HepG2 (cell line): ENCODE measurements around the gene WDR47. TPM values are rescaled to one million over a fixed set of nuclear protein-coding genes. Genes with fewer than 3 reads are reported as not detected.

ENCODE experiments used
- ARNT ChIP-seq: fragments of 450-650 bp; IDR thresholded peaks from 2 replicates; pipeline ENCODE4 v1.6.1; 2017
- ATF1 ChIP-seq: IDR thresholded peaks from 2 replicates; pipeline ENCODE4 v1.6.1; 2016; ENCODE audit warnings: mild to moderate bottlenecking, control low read depth
- CENPX ChIP-seq: sonication (generic); formaldehyde crosslinking; IDR thresholded peaks from 2 replicates; pipeline ENCODE4 v1.9.0; 2021; ENCODE audit warnings: mild to moderate bottlenecking, missing genetic modification reagents, moderate library complexity
- NAIF1 ChIP-seq: sonication (generic); formaldehyde crosslinking; IDR thresholded peaks from 2 replicates; pipeline ENCODE4 v1.5.0; 2020; ENCODE audit warnings: mild to moderate bottlenecking, missing genetic modification reagents, borderline replicate concordance
- PBX2 ChIP-seq: IDR thresholded peaks from 2 replicates; pipeline ENCODE4 v1.6.1; 2016; ENCODE audit warnings: control low read depth
- PRDM15 ChIP-seq: sonication (generic); formaldehyde crosslinking; IDR thresholded peaks from 2 replicates; pipeline ENCODE4 v1.4.0; 2020; ENCODE audit warnings: missing genetic modification reagents
- PRMT3 ChIP-seq: sonication (generic); formaldehyde crosslinking; IDR thresholded peaks from 2 replicates; pipeline ENCODE4 v1.8.1; 2022; ENCODE audit warnings: low read depth, mild to moderate bottlenecking, moderate library complexity, missing genetic modification reagents, borderline replicate concordance
- TRIM24 ChIP-seq: sonication (generic); formaldehyde crosslinking; IDR thresholded peaks from 2 replicates; pipeline ENCODE4 v1.8.0; 2022; ENCODE audit warnings: mild to moderate bottlenecking, missing genetic modification reagents
- ZNF281 ChIP-seq: sonication (generic); formaldehyde crosslinking; IDR thresholded peaks from 2 replicates; pipeline ENCODE4 v1.4.0; 2020; ENCODE audit warnings: missing genetic modification reagents, borderline replicate concordance
- ZNF598 ChIP-seq: sonication (generic); formaldehyde crosslinking; IDR thresholded peaks from 2 replicates; pipeline ENCODE4 v1.5.1; 2020; ENCODE audit warnings: mild to moderate bottlenecking, missing genetic modification reagents, borderline replicate concordance
- ZNF800 ChIP-seq: sonication (generic); formaldehyde crosslinking; IDR thresholded peaks from 2 replicates; pipeline ENCODE4 v1.4.0; 2020; ENCODE audit warnings: missing genetic modification reagents
- polyA plus RNA-seq, 8 experiments: library from polyadenylated mRNA; depleted of rRNA in 3 of 8; stranded (reverse) in 7 of 8; unstranded in 1 of 8; fragments of >200 nt; fragmentation: Illumina TruSeq in 4 of 8; extraction: Trizol in 4 of 8; gene quantifications; 2 replicates each; pipeline versions ENCODE4 v1.2.1 to v1.2.3, GENCODE V29; 2011 to 2016; ENCODE audit warnings: low read depth in 4 of 8, missing spikeins in 1 of 8, mixed read lengths in 1 of 8; ENCODE audit not compliant: insufficient read depth in 1 of 8
- total RNA-seq, 5 experiments: library from RNA; depleted of rRNA; stranded (reverse); fragments of >200 nt; fragmentation: Illumina TruSeq; extraction: Trizol; gene quantifications; 2 replicates each; pipeline ENCODE4 v1.2.3, GENCODE V29; 2016; ENCODE audit warnings: low read depth in 1 of 5
- TF ChIP-seq, protein P1 (sequence below): sonication (generic); formaldehyde crosslinking; conservative IDR thresholded peaks from 2 replicates; pipeline ENCODE4 v1.8.0; 2022; ENCODE audit warnings: missing genetic modification reagents
- TF ChIP-seq, protein P2 (sequence below): sonication (generic); formaldehyde crosslinking; IDR thresholded peaks from 2 replicates; pipeline ENCODE4 v1.4.0; 2020; ENCODE audit warnings: mild to moderate bottlenecking, missing genetic modification reagents
- TF ChIP-seq, protein P3 (sequence below): sonication (generic); formaldehyde crosslinking; IDR thresholded peaks from 2 replicates; pipeline ENCODE4 v1.5.0; 2020; ENCODE audit warnings: missing genetic modification reagents

The WDR47 gene
- total and polyA plus RNA-seq, 2 of the 13 experiments (the other 11 are each of a cell fraction or from before 2014, with no cell fraction given), result 4.3 to 5.9 TPM

DNA sequence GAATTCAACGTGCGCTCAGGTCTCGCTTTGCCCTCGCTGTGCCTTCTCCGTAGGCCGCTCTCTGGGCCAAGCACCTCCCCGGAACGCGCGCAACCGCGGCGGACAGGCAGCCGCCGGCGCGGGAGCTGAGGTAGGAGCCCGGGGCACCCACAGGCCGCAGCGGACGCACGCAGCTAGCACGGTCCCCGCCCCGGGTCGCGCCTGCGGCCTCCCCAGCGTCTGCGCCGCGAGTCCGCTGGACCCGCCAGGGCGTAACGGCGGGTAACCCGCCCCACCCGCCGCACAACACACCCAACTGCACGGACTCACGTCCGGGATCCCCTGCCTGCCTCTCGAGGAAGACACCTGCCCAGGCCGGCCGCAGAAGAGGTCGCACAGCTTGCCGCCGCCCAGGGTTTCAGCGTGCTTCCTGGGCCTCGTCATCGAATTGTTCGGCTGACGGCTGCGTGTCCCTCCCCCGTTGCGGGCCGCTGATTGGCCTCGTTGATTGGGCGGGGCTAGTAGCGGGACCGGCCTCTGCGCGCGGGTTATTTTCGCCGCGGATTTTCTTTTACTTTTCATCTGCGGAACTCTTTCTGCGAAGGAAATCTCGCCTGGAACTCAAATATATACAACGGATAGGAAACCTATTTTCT lies 78.7 kb downstream of the WDR47 start, which contains the start of gene CLCC1 (continued):
- no peak for TF ChIP-seq PBX2 (CRISPR knock-in tag)
- TF ChIP-seq ZNF598 (CRISPR knock-in tag), result no peak
- TF ChIP-seq ZNF800, result peak; percentile 24; the same call in 1 of the 2 replicates
- TF ChIP-seq NAIF1 (CRISPR knock-in tag), result no peak
- TF ChIP-seq, protein P1, sequence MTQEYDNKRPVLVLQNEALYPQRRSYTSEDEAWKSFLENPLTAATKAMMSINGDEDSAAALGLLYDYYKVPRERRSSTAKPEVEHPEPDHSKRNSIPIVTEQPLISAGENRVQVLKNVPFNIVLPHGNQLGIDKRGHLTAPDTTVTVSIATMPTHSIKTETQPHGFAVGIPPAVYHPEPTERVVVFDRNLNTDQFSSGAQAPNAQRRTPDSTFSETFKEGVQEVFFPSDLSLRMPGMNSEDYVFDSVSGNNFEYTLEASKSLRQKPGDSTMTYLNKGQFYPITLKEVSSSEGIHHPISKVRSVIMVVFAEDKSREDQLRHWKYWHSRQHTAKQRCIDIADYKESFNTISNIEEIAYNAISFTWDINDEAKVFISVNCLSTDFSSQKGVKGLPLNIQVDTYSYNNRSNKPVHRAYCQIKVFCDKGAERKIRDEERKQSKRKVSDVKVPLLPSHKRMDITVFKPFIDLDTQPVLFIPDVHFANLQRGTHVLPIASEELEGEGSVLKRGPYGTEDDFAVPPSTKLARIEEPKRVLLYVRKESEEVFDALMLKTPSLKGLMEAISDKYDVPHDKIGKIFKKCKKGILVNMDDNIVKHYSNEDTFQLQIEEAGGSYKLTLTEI, result no peak
- no peak for TF ChIP-seq TRIM24
- no peak for TF ChIP-seq ZNF281
- TF ChIP-seq, protein P2, sequence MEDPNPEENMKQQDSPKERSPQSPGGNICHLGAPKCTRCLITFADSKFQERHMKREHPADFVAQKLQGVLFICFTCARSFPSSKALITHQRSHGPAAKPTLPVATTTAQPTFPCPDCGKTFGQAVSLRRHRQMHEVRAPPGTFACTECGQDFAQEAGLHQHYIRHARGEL (CRISPR knock-in tag), result no peak
- TF ChIP-seq ATF1 (CRISPR knock-in tag), result peak; percentile 60
- no peak for TF ChIP-seq ARNT
- TF ChIP-seq, protein P3, sequence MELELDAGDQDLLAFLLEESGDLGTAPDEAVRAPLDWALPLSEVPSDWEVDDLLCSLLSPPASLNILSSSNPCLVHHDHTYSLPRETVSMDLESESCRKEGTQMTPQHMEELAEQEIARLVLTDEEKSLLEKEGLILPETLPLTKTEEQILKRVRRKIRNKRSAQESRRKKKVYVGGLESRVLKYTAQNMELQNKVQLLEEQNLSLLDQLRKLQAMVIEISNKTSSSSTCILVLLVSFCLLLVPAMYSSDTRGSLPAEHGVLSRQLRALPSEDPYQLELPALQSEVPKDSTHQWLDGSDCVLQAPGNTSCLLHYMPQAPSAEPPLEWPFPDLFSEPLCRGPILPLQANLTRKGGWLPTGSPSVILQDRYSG (CRISPR knock-in tag), result no peak
- no peak for TF ChIP-seq PRDM15 (CRISPR knock-in tag)
- TF ChIP-seq PRMT3 (CRISPR knock-in tag), result peak; percentile 83; the same call in 1 of the 2 replicates
- TF ChIP-seq CENPX (CRISPR knock-in tag), result no peak
